Type B pancreatic cell (in vitro differentiated cells): Measurements from ENCODE around the gene FAM83D. TPM values are rescaled to one million over a fixed set of nuclear protein-coding genes. Genes with fewer than 3 reads are reported as not detected.

Source experiments
- DNase-seq: peaks from one replicate; pipeline ENCODE4 v3.0.0; 2021; ENCODE audit warnings: mixed read lengths; ENCODE audit not compliant: unreplicated experiment; ENCODE audit errors: extremely low spot score
- H3K27ac Mint-ChIP-seq: 2 replicates; pipeline ENCODE4 v1.8.0; 2021; ENCODE audit warnings: mild to moderate bottlenecking, mixed read lengths
- H3K27me3 Mint-ChIP-seq: 2 replicates; pipeline ENCODE4 v1.8.0; 2021; ENCODE audit warnings: mixed read lengths
- H3K36me3 Mint-ChIP-seq: 2 replicates; pipeline ENCODE4 v1.8.0; 2021; ENCODE audit warnings: mixed read lengths
- H3K4me1 Mint-ChIP-seq: one replicate; pipeline ENCODE4 v1.8.0; 2021; ENCODE audit warnings: mixed read lengths; ENCODE audit not compliant: unreplicated experiment
- H3K4me3 Mint-ChIP-seq: 2 replicates; pipeline ENCODE4 v1.8.0; 2021; ENCODE audit warnings: mild to moderate bottlenecking, mixed read lengths
- H3K9me3 Mint-ChIP-seq: 2 replicates; pipeline ENCODE4 v1.8.0; 2021; ENCODE audit warnings: mixed read lengths
- CTCF ChIP-seq: fragments of 200-600 bp; sonication (generic); conservative IDR thresholded peaks from 2 replicates; pipeline ENCODE4 v1.5.0; 2021; ENCODE audit warnings: antibody characterized with exemption, mild to moderate bottlenecking
- total RNA-seq: library from RNA; stranded (reverse); gene quantifications from 2 replicates; pipeline ENCODE4 v1.2.1, GENCODE V29; 2021; ENCODE audit warnings: low replicate concordance

The FAM83D gene
- total RNA-seq, 1 donor from 2014 or later, result 23.1 TPM

- Mint-ChIP-seq H3K36me3 (no peaks in the 10 kb centered on the region), H3K27ac (no peak overlapping the region), H3K27me3 (peaks cover 19% of the 10 kb centered on the region), H3K9me3 (no peaks in the 10 kb centered on the region), H3K4me1 (no peaks in the 10 kb centered on the region), H3K4me3 (no peak overlapping the region)
- no peak for TF ChIP-seq CTCF
- DNase-seq, result no peak
Observed at GRCh38 chr20:38889050-38889449, 37.2 kb upstream of the FAM83D start.

- peaks cover 28% of the 10 kb centered on the region for H3K27me3 Mint-ChIP-seq
- TF ChIP-seq CTCF, result no peak
- H3K4me3 Mint-ChIP-seq, result no peak overlapping the region
- no peak overlapping the region for H3K27ac Mint-ChIP-seq
- no peaks in the 10 kb centered on the region for H3K9me3 Mint-ChIP-seq
- no peaks in the 10 kb centered on the region for H3K4me1 Mint-ChIP-seq
- no peaks in the 10 kb centered on the region for H3K36me3 Mint-ChIP-seq
- DNase-seq, result no peak
Observed at GRCh38 chr20:38889792-38890496, 36.3 kb upstream of the FAM83D start.

GRCh38 chr20:38890497-38890818 lies 35.8 kb upstream of the FAM83D start:
- no peak for TF ChIP-seq CTCF
- H3K36me3 Mint-ChIP-seq, result no peaks in the 10 kb centered on the region
- no peak for DNase-seq
- no peak overlapping the region for H3K4me3 Mint-ChIP-seq
- no peaks in the 10 kb centered on the region for H3K9me3 Mint-ChIP-seq
- peaks cover 33% of the 10 kb centered on the region for H3K27me3 Mint-ChIP-seq
- no peaks in the 10 kb centered on the region for H3K4me1 Mint-ChIP-seq
- no peak overlapping the region for H3K27ac Mint-ChIP-seq

GRCh38 chr20:38892091-38892981 lies 33.9 kb upstream of the FAM83D start:
- DNase-seq, result no peak
- Mint-ChIP-seq H3K4me1 (no peaks in the 10 kb centered on the region), H3K36me3 (no peaks in the 10 kb centered on the region), H3K4me3 (no peak overlapping the region), H3K9me3 (no peaks in the 10 kb centered on the region), H3K27ac (no peak overlapping the region), H3K27me3 (peaks cover 40% of the 10 kb centered on the region)
- no peak for TF ChIP-seq CTCF

- H3K4me1 Mint-ChIP-seq, result no peaks in the 10 kb centered on the region
- peaks cover 48% of the 10 kb centered on the region for H3K27me3 Mint-ChIP-seq
- TF ChIP-seq CTCF, result no peak
- H3K27ac Mint-ChIP-seq, result no peak overlapping the region
- no peaks in the 10 kb centered on the region for H3K9me3 Mint-ChIP-seq
- DNase-seq, result no peak
- H3K4me3 Mint-ChIP-seq, result no peak overlapping the region
- H3K36me3 Mint-ChIP-seq, result no peaks in the 10 kb centered on the region
Observed at GRCh38 chr20:38893056-38893564, 33.1 kb upstream of the FAM83D start.
